Activated CD4-positive, alpha-beta T cell treated with anti-CD3 and anti-CD28 coated beads, Interleukin-2, amount 50 U/mL, for 24 hours (primary cell): ENCODE measurements around the gene RPS6KB2.
A peak's percentile ranks its signal among the peaks of the same experiment; 100 is the strongest.
"Not testable (repeated sequence)": the region's sequence is repeated elsewhere in the genome, so short reads cannot be mapped to it uniquely, and the experiment has no call there.

Source experiments
- DNase-seq, 2 donors: peaks; one replicate each; pipeline ENCODE4 v3.0.0-alpha.2; 2020; ENCODE audit warnings: low read depth in 1 of 2, low spot score in 1 of 2

Gene RPS6KB2

GRCh38 chr11:67397536-67397935 is 30.8 kb upstream of the RPS6KB2 start:
- DNase-seq: no peak

GRCh38 chr11:67397986-67398660 is 30.2 kb upstream of the RPS6KB2 start:
- no peak for DNase-seq

- no peak for DNase-seq
Observed at GRCh38 chr11:67398661-67399563, 29.4 kb upstream of the RPS6KB2 start.

GRCh38 chr11:67400251-67400941 is 27.9 kb upstream of the RPS6KB2 start:
- DNase-seq: no peak

GRCh38 chr11:67400942-67401494 is 27.3 kb upstream of the RPS6KB2 start:
- DNase-seq: no peak

GRCh38 chr11:67401495-67402191 is 26.7 kb upstream of the RPS6KB2 start, which contains the start of gene PPP1CA:
PPP1CA (minus strand) TSS chr11:67401858; CDS start chr11:67401782, 76 bp downstream.
- DNase-seq: peak; percentile 85 to 94

GRCh38 chr11:67402192-67402839 is 26.0 kb upstream of the RPS6KB2 start:
- DNase-seq: not testable (repeated sequence)

- DNase-seq: not testable (repeated sequence)
Observed at GRCh38 chr11:67403085-67403484, 25.2 kb upstream of the RPS6KB2 start.

- DNase-seq: no peak
Observed at GRCh38 chr11:67404515-67405195, 23.6 kb upstream of the RPS6KB2 start.

- DNase-seq: no peak
Observed at GRCh38 chr11:67405196-67405567, 23.1 kb upstream of the RPS6KB2 start.

- DNase-seq: no peak
Observed at GRCh38 chr11:67405688-67406339, 22.5 kb upstream of the RPS6KB2 start.

- DNase-seq: no peak
Observed at GRCh38 chr11:67406420-67406968, 21.8 kb upstream of the RPS6KB2 start.

GRCh38 chr11:67406969-67407687 is 21.2 kb upstream of the RPS6KB2 start:
- no peak for DNase-seq

- no peak for DNase-seq
Observed at GRCh38 chr11:67407688-67408163, 20.6 kb upstream of the RPS6KB2 start.

- no peak for DNase-seq
Observed at GRCh38 chr11:67408437-67409200, 19.7 kb upstream of the RPS6KB2 start.

GRCh38 chr11:67409261-67409666 is 19.0 kb upstream of the RPS6KB2 start:
- peak in 1 of 2 donors; percentile 54 for DNase-seq

GRCh38 chr11:67409781-67410368 is 18.4 kb upstream of the RPS6KB2 start:
- no peak for DNase-seq
